H1 (cell line): ENCODE data around the gene ARL2BP. TPM values are rescaled to one million over a fixed set of nuclear protein-coding genes. Genes with fewer than 3 reads are reported as not detected.

Experiments used
- CTCF ChIA-PET: fragments of 300-600 bp; sonication (Branson Sonifier 250); formaldehyde crosslinking; loops from one replicate; lab custom pipeline; 2021; ENCODE audit not compliant: partially characterized antibody; lab: Charles Lee
- POLR2A ChIA-PET: fragments of 300-600 bp; sonication (Branson Sonifier 250); formaldehyde crosslinking; loops from one replicate; lab custom pipeline; 2021; ENCODE audit warnings: inconsistent platforms; ENCODE audit not compliant: partially characterized antibody; lab: Charles Lee
- DNase-seq, 2 experiments: peaks; one replicate each; pipeline versions ENCODE4 v3.0.0 to v3.0.0-alpha.2; 2010 to 2022; ENCODE audit warnings: low spot score in 2 of 2, low read depth in 1 of 2, mixed read lengths in 1 of 2
- FAIRE-seq: peaks from 2 replicates; lab custom pipeline; 2011; peaks lifted over from hg19 to GRCh38; lab: Jason Lieb, UNC
- H2AFZ ChIP-seq: 2 replicates; pipeline ENCODE4 v1.8.1; 2012; ENCODE audit warnings: low read length, inconsistent platforms
- H2AK5ac ChIP-seq: 2 replicates; pipeline ENCODE4 v1.6.1; 2013; ENCODE audit warnings: low read depth, low read length
- H2BK120ac ChIP-seq: replicated peaks from 2 replicates; pipeline ENCODE3; 2013; ENCODE audit warnings: low read depth, low read length, inconsistent platforms
- H2BK12ac ChIP-seq: 2 replicates; pipeline ENCODE4 v1.6.1; 2013; ENCODE audit warnings: low read depth, low read length
- H2BK15ac ChIP-seq: 2 replicates; pipeline ENCODE4 v1.6.1; 2013; ENCODE audit warnings: low read length
- H2BK20ac ChIP-seq: 2 replicates; pipeline ENCODE4 v1.6.1; 2013; ENCODE audit warnings: low read length
- H2BK5ac ChIP-seq: 2 replicates; pipeline ENCODE4 v1.6.1; 2013; ENCODE audit warnings: low read depth, low read length
- H3K14ac ChIP-seq: 2 replicates; pipeline ENCODE4 v1.6.1; 2013; ENCODE audit warnings: inconsistent platforms; ENCODE audit not compliant: insufficient read length
- H3K18ac ChIP-seq: 2 replicates; pipeline ENCODE4 v1.6.1; 2013; ENCODE audit warnings: low read length; ENCODE audit errors: extremely low read depth
- H3K23ac ChIP-seq: 2 replicates; pipeline ENCODE4 v1.6.1; 2013; ENCODE audit warnings: inconsistent platforms; ENCODE audit not compliant: insufficient read length
- H3K23me2 ChIP-seq: 2 replicates; pipeline ENCODE4 v1.6.1; 2013; ENCODE audit warnings: low read depth, low read length
- H3K27ac ChIP-seq: 2 replicates; pipeline ENCODE4 v1.6.1; 2011; ENCODE audit warnings: low read depth, low read length, inconsistent platforms
- H3K27me3 ChIP-seq, 4 experiments: replicated peaks in 1 of 4; 1 replicate in 1 of 4; 2 replicates in 3 of 4; pipeline versions ENCODE4 v1.6.1 to v1.8.1; 2011 to 2013; ENCODE audit warnings: low read length in 3 of 4, mild to moderate bottlenecking in 3 of 4, inconsistent platforms in 2 of 4, mixed read lengths in 2 of 4, moderate library complexity in 1 of 4; ENCODE audit not compliant: control insufficient read depth in 3 of 4, insufficient read depth in 3 of 4; ENCODE audit errors: extremely low read depth in 1 of 4
- H3K36me3 ChIP-seq, 4 experiments: 2 replicates each; pipeline versions ENCODE4 v1.6.1 to v1.8.1; 2011 to 2013; ENCODE audit warnings: mild to moderate bottlenecking in 4 of 4, low read length in 3 of 4, moderate library complexity in 2 of 4, control low read depth in 1 of 4, inconsistent platforms in 1 of 4; ENCODE audit not compliant: insufficient read depth in 4 of 4, control insufficient read depth in 2 of 4
- H3K4ac ChIP-seq: replicated peaks from 2 replicates; pipeline ENCODE3; 2013; ENCODE audit warnings: low read length, low read depth, mixed read lengths, inconsistent platforms; ENCODE audit not compliant: insufficient read length
- H3K4me1 ChIP-seq, 4 experiments: replicated peaks in 1 of 4; 1 replicate in 1 of 4; 2 replicates in 3 of 4; pipeline versions ENCODE4 v1.6.1 to v1.8.1; 2011 to 2013; ENCODE audit warnings: low read length in 3 of 4, inconsistent platforms in 2 of 4, mixed read lengths in 1 of 4; ENCODE audit not compliant: insufficient read depth in 4 of 4, control insufficient read depth in 3 of 4
- H3K4me2 ChIP-seq, 2 experiments: 2 replicates each; pipeline versions ENCODE4 v1.6.1 to v1.8.1; 2011 to 2013; ENCODE audit warnings: low read depth in 2 of 2, low read length in 2 of 2, control low read depth in 1 of 2, inconsistent platforms in 1 of 2, mild to moderate bottlenecking in 1 of 2; ENCODE audit not compliant: insufficient read depth in 1 of 2
- H3K4me3 ChIP-seq, 4 experiments: fragments of 200-600, 300-600 bp in 1 of 4; sonication (generic), shearing (Covaris generic), sonication (Bioruptor Twin) in 1 of 4; 2 replicates each; pipeline versions ENCODE4 v1.5.1 to v1.8.1; 2011 to 2016; ENCODE audit warnings: low read length in 4 of 4, low read depth in 3 of 4, control low read depth in 2 of 4, inconsistent platforms in 2 of 4, mild to moderate bottlenecking in 2 of 4, mixed read lengths in 1 of 4, moderate library complexity in 1 of 4; ENCODE audit not compliant: insufficient read depth in 2 of 4; ENCODE audit errors: extremely low read depth in 1 of 4
- H3K56ac ChIP-seq: replicated peaks from 2 replicates; pipeline ENCODE3; 2013; ENCODE audit warnings: low read depth, mild to moderate bottlenecking, mixed read lengths, low read length, inconsistent platforms; ENCODE audit not compliant: insufficient read length
- H3K79me1 ChIP-seq: 2 replicates; pipeline ENCODE4 v1.6.1; 2013; ENCODE audit warnings: low read depth, low read length, control low read depth
- H3K79me2 ChIP-seq, 2 experiments: 2 replicates each; pipeline versions ENCODE4 v1.6.1 to v1.8.1; 2012 to 2013; ENCODE audit warnings: low read length in 2 of 2, mild to moderate bottlenecking in 2 of 2, inconsistent platforms in 1 of 2; ENCODE audit not compliant: insufficient read depth in 2 of 2, control insufficient read depth in 1 of 2
- H3K9ac ChIP-seq, 4 experiments: replicated peaks in 1 of 4; 1 replicate in 1 of 4; 2 replicates in 3 of 4; pipeline versions ENCODE4 v1.6.1 to v1.8.1; 2011 to 2013; ENCODE audit warnings: low read depth in 3 of 4, low read length in 3 of 4, control low read depth in 2 of 4, mild to moderate bottlenecking in 2 of 4, moderate library complexity in 2 of 4, inconsistent platforms in 1 of 4; ENCODE audit errors: extremely low read depth in 1 of 4
- H3K9me3 ChIP-seq, 2 experiments: 2 replicates each; pipeline versions ENCODE4 v1.6.1 to v1.8.1; 2012 to 2013; ENCODE audit warnings: mild to moderate bottlenecking in 2 of 2, moderate library complexity in 2 of 2, control low read depth in 1 of 2, inconsistent platforms in 1 of 2, low read depth in 1 of 2, low read length in 1 of 2, mixed read lengths in 1 of 2; ENCODE audit not compliant: insufficient read depth in 2 of 2
- H4K20me1 ChIP-seq, 2 experiments: replicated peaks in 1 of 2; 2 replicates each; pipeline versions ENCODE3 to v1.8.1; 2011 to 2013; ENCODE audit warnings: inconsistent platforms in 2 of 2, low read length in 2 of 2, mild to moderate bottlenecking in 1 of 2; ENCODE audit not compliant: insufficient read depth in 2 of 2, control insufficient read depth in 1 of 2
- H4K5ac ChIP-seq: 2 replicates; pipeline ENCODE4 v1.6.1; 2013; ENCODE audit warnings: low read length, low read depth, mixed read lengths, inconsistent platforms; ENCODE audit not compliant: insufficient read length
- H4K8ac ChIP-seq: 2 replicates; pipeline ENCODE4 v1.8.0; 2013; ENCODE audit warnings: mild to moderate bottlenecking, moderate library complexity, low read length, inconsistent platforms; ENCODE audit not compliant: insufficient read depth; ENCODE audit errors: extremely low read depth
- H4K91ac ChIP-seq: replicated peaks from 2 replicates; pipeline ENCODE3; 2013; ENCODE audit warnings: low read length, mixed read lengths, inconsistent platforms; ENCODE audit not compliant: insufficient read length
- ASH2L ChIP-seq: fragments of 200-600, 300-600 bp; sonication (generic); IDR thresholded peaks from one replicate; pipeline ENCODE4 v1.7.1; 2017; ENCODE audit warnings: low read length
- ATF3 ChIP-seq: IDR thresholded peaks from 2 replicates; pipeline ENCODE4 v1.6.1; 2011; ENCODE audit warnings: low read depth, mild to moderate bottlenecking, low read length; ENCODE audit not compliant: insufficient read depth
- BRCA1 ChIP-seq: IDR thresholded peaks from 2 replicates; pipeline ENCODE4 v1.6.1; 2012; ENCODE audit warnings: low read depth, low read length, improper control_type of control experiment
- CBX8 ChIP-seq: fragments of 300-800, 300-1000 bp; sonication (generic); IDR thresholded peaks from 2 replicates; pipeline ENCODE4 v1.7.1; 2016; ENCODE audit warnings: low read depth, low read length, borderline replicate concordance
- CHD1 ChIP-seq: IDR thresholded peaks from 2 replicates; pipeline ENCODE4 v1.6.1; 2012; ENCODE audit warnings: low read depth, low read length, improper control_type of control experiment
- CREB1 ChIP-seq: IDR thresholded peaks from 2 replicates; pipeline ENCODE4 v1.6.1; 2012; ENCODE audit warnings: inconsistent platforms
- EZH2 ChIP-seq: fragments of 200-600 bp; sonication (generic); IDR thresholded peaks from 2 replicates; pipeline ENCODE4 v1.7.1; 2012; ENCODE audit warnings: low read depth, mild to moderate bottlenecking, moderate library complexity, low read length, inconsistent platforms; ENCODE audit not compliant: severe bottlenecking
- SAP30 ChIP-seq: fragments of 300-600 bp; sonication (generic); IDR thresholded peaks from 2 replicates; pipeline ENCODE4 v1.7.1; 2012; ENCODE audit warnings: low read length, moderate library complexity, mild to moderate bottlenecking, inconsistent platforms; ENCODE audit not compliant: insufficient read depth, insufficient replicate concordance
- SIRT6 ChIP-seq: IDR thresholded peaks from one replicate; pipeline ENCODE4 v1.7.1; 2012; ENCODE audit warnings: low read length, inconsistent platforms
- TAF1 ChIP-seq: IDR thresholded peaks from 2 replicates; pipeline ENCODE4 v1.6.1; 2011; ENCODE audit warnings: mild to moderate bottlenecking, low read depth, low read length
- TAF7 ChIP-seq: optimal IDR thresholded peaks from 2 replicates; pipeline ENCODE3; 2011; ENCODE audit warnings: low read depth, mild to moderate bottlenecking, inconsistent platforms, low read length, moderate library complexity, borderline replicate concordance
- USF2 ChIP-seq: IDR thresholded peaks from 2 replicates; pipeline ENCODE4 v1.6.1; 2011; ENCODE audit warnings: low read length, improper control_type of control experiment
- whole genome bisulfite sequencing, 2 experiments: shearing (Covaris generic) in 1 of 2; methylation state at CpG; one replicate each; pipeline versions ENCODE4 v1.1.6 to v1.1.7; 2013 to 2015; ENCODE audit warnings: low lambda C conversion rate in 2 of 2, mixed read lengths in 2 of 2, inconsistent platforms in 1 of 2, low coverage in 1 of 2, missing lambda C conversion rate in 1 of 2; ENCODE audit not compliant: insufficient replicate concordance in 2 of 2, insufficient coverage in 1 of 2, insufficient read length in 1 of 2; ENCODE audit errors: extremely low coverage in 1 of 2, missing lambda C conversion rate in 1 of 2; 5-methylcytosine and 5-hydroxymethylcytosine counted together
- polyA plus RNA-seq, 7 experiments: library from polyadenylated mRNA; depleted of rRNA in 3 of 7; stranded (reverse) in 5 of 7; unstranded in 2 of 7; fragments of >200 nt in 5 of 7; fragments of 200-250 nt in 2 of 7; gene quantifications; 1 replicate in 5 of 7; 2 replicates in 1 of 7; 4 replicates in 1 of 7; pipeline versions ENCODE4 v1.2.1 to v1.2.3, GENCODE V29; 2011 to 2013; ENCODE audit warnings: missing spikeins in 2 of 7, mixed read lengths in 2 of 7
- total RNA-seq: library from RNA; stranded (reverse); fragmentation: NEBNext Ultra II Directional; extraction: Animal tissue kit (Norgen Biotek cat#: 25700); gene quantifications from 2 replicates; pipeline ENCODE4 v1.2.1, GENCODE V29; 2021

ARL2BP gene
- total and polyA plus RNA-seq, 2 of the 8 experiments (the other 6 are each of a cell fraction or from before 2014, with no cell fraction given), result 13.6 to 18.3 TPM

- Histone ChIP-seq H3K18ac (no peak overlapping the region), H3K14ac (no peak overlapping the region), H3K23me2 (no peaks in the 10 kb centered on the region), H2BK120ac (no peak overlapping the region), H2BK15ac (no peak overlapping the region), H4K91ac (no peak overlapping the region), H3K9me3 (no peaks in the 10 kb centered on the region), H2AK5ac (no peak overlapping the region), H2AFZ (no peak overlapping the region), H3K4ac (no peak overlapping the region), H3K56ac (no peak overlapping the region), H2BK12ac (no peak overlapping the region), H3K9ac (no peak overlapping the region), H3K27ac (no peak overlapping the region), H2BK5ac (no peak overlapping the region), H4K20me1 (peaks cover 0 to 2% of the 10 kb centered on the region in 2 experiments), H4K5ac (no peak overlapping the region), H3K23ac (no peak overlapping the region), H3K79me1 (no peaks in the 10 kb centered on the region; the same call in 1 of the 2 replicates), H3K4me1 (no peaks in the 10 kb centered on the region), H3K4me3 (no peak overlapping the region), H3K79me2 (no peaks in the 10 kb centered on the region), H2BK20ac (no peak overlapping the region), H3K36me3 (peaks cover 4 to 12% (median 7%) of the 10 kb centered on the region in 4 experiments; a peak in 5 of 8 replicates), H4K8ac (no peak overlapping the region), H3K27me3 (no peaks in the 10 kb centered on the region), H3K4me2 (no peak overlapping the region)
- DNase-seq (no peak), FAIRE-seq (no peak)
- ChIA-PET CTCF (no interaction called here), POLR2A (interaction anchor here (1.0 kb wide), 1 partner anchor 8 kb away, joined by 4 read pairs; the partner anchor contains the start of gene ARL2BP)
- no peak for TF ChIP-seq ASH2L
- no peak for TF ChIP-seq TAF1
- TF ChIP-seq TAF7, result no peak
- no peak for TF ChIP-seq EZH2
- no peak for TF ChIP-seq BRCA1
- no peak for TF ChIP-seq CBX8
- no peak for TF ChIP-seq CHD1
- no peak for TF ChIP-seq CREB1
- no peak for TF ChIP-seq USF2
- no peak for TF ChIP-seq SIRT6
- no peak for TF ChIP-seq SAP30
- no peak for TF ChIP-seq ATF3
- WGBS, 2 experiments, result 92% methylated on average over 1 of the region's 1 CpG; no CpG with 5 or more reads in 1 of the 2 experiments
Observed at GRCh38 chr16:57253466-57253865, 8.4 kb downstream of the ARL2BP start.
